Liver (tissue), 9 donors: ENCODE results near the gene ARHGEF2. TPM values are rescaled to one million over a fixed set of nuclear protein-coding genes. Genes with fewer than 3 reads are reported as not detected.

Experiments
- DNase-seq: peaks from one replicate; pipeline ENCODE4 v3.0.0-alpha.2; 2017; ENCODE audit warnings: low spot score
- H3K27ac ChIP-seq, 2 donors: one replicate each; pipeline ENCODE4 v1.7.0; 2013; ENCODE audit warnings: inconsistent platforms in 2 of 2, low read length in 2 of 2, control low read depth in 1 of 2, low read depth in 1 of 2, mild to moderate bottlenecking in 1 of 2
- H3K27me3 ChIP-seq, 4 donors: one replicate each; pipeline versions ENCODE4 v1.6.1 to v1.7.0; 2013; ENCODE audit warnings: low read length in 3 of 4, inconsistent platforms in 1 of 4, mild to moderate bottlenecking in 1 of 4, moderate library complexity in 1 of 4; ENCODE audit not compliant: control insufficient read depth in 4 of 4, insufficient read depth in 4 of 4
- H3K36me3 ChIP-seq, 4 donors: one replicate each; pipeline versions ENCODE4 v1.6.1 to v1.7.0; 2013; ENCODE audit warnings: low read length in 3 of 4, mild to moderate bottlenecking in 3 of 4, low read depth in 1 of 4, moderate library complexity in 1 of 4; ENCODE audit not compliant: control insufficient read depth in 4 of 4, insufficient read depth in 3 of 4
- H3K4me1 ChIP-seq, 4 donors: one replicate each; pipeline versions ENCODE4 v1.6.1 to v1.7.0; 2013; ENCODE audit warnings: low read length in 3 of 4, mild to moderate bottlenecking in 3 of 4, moderate library complexity in 1 of 4; ENCODE audit not compliant: control insufficient read depth in 4 of 4, insufficient read depth in 4 of 4
- H3K4me3 ChIP-seq, 3 donors: one replicate each; pipeline versions ENCODE4 v1.6.1 to v1.7.0; 2013; ENCODE audit warnings: low read length in 3 of 3, control low read depth in 1 of 3, low read depth in 1 of 3, mild to moderate bottlenecking in 1 of 3
- H3K9ac ChIP-seq, 2 donors: one replicate each; pipeline ENCODE4 v1.7.0; 2013; ENCODE audit warnings: low read length in 2 of 2, mild to moderate bottlenecking in 2 of 2, moderate library complexity in 2 of 2, control low read depth in 1 of 2, low read depth in 1 of 2
- H3K9me3 ChIP-seq, 4 donors: one replicate each; pipeline versions ENCODE4 v1.6.1 to v1.7.0; 2013; ENCODE audit warnings: low read length in 3 of 4; ENCODE audit not compliant: control insufficient read depth in 4 of 4
- ATF3 ChIP-seq: IDR thresholded peaks from 2 replicates; pipeline ENCODE4 v1.6.1; 2016; ENCODE audit warnings: antibody characterized with exemption
- CTCF ChIP-seq: fragments of 150-350 bp; IDR thresholded peaks from 2 replicates; pipeline ENCODE4 v1.5.1; 2017; ENCODE audit warnings: improper control_type of control experiment, low read depth, low read length; ENCODE audit not compliant: missing input control
- EGR1 ChIP-seq, 2 donors: IDR thresholded peaks; 2 replicates each; pipeline ENCODE4 v1.6.1; 2016 to 2018; ENCODE audit warnings: antibody characterized with exemption in 2 of 2, low read depth in 2 of 2
- FOXA1 ChIP-seq: IDR thresholded peaks from 2 replicates; pipeline ENCODE4 v1.6.1; 2016; ENCODE audit warnings: antibody characterized with exemption
- FOXA2 ChIP-seq: IDR thresholded peaks from 2 replicates; pipeline ENCODE4 v1.6.1; 2016; ENCODE audit warnings: antibody characterized with exemption
- GABPA ChIP-seq, 2 donors: IDR thresholded peaks in 1 of 2; conservative IDR thresholded peaks in 1 of 2; 2 replicates each; pipeline ENCODE4 v1.6.1; 2016; ENCODE audit warnings: antibody characterized with exemption in 2 of 2, mild to moderate bottlenecking in 1 of 2, moderate library complexity in 1 of 2
- HNF4A ChIP-seq, 2 donors: conservative IDR thresholded peaks; 2 replicates each; pipeline ENCODE4 v1.6.1; 2016; ENCODE audit warnings: antibody characterized with exemption in 2 of 2, mild to moderate bottlenecking in 2 of 2
- HNF4G ChIP-seq: IDR thresholded peaks from 2 replicates; pipeline ENCODE4 v1.6.1; 2016; ENCODE audit warnings: antibody characterized with exemption
- JUND ChIP-seq, 2 donors: IDR thresholded peaks; 2 replicates each; pipeline ENCODE4 v1.6.1; 2016; ENCODE audit warnings: antibody characterized with exemption in 2 of 2
- MAX ChIP-seq: IDR thresholded peaks from 2 replicates; pipeline ENCODE4 v1.6.1; 2016; ENCODE audit warnings: antibody characterized with exemption
- NR2F2 ChIP-seq: IDR thresholded peaks from 2 replicates; pipeline ENCODE4 v1.6.1; 2016; ENCODE audit warnings: antibody characterized with exemption
- RAD21 ChIP-seq, 2 donors: IDR thresholded peaks; 2 replicates each; pipeline ENCODE4 v1.6.1; 2016; ENCODE audit warnings: antibody characterized with exemption in 2 of 2, mild to moderate bottlenecking in 2 of 2
- REST ChIP-seq: IDR thresholded peaks from 2 replicates; pipeline ENCODE4 v1.6.1; 2016; ENCODE audit warnings: antibody characterized with exemption, mild to moderate bottlenecking
- RXRA ChIP-seq, 2 donors: IDR thresholded peaks; 2 replicates each; pipeline ENCODE4 v1.6.1; 2017 to 2018; ENCODE audit warnings: antibody characterized with exemption in 2 of 2, mild to moderate bottlenecking in 1 of 2
- SP1 ChIP-seq: IDR thresholded peaks from 2 replicates; pipeline ENCODE4 v1.6.1; 2018; ENCODE audit warnings: antibody characterized with exemption, mild to moderate bottlenecking
- TAF1 ChIP-seq: conservative IDR thresholded peaks from 2 replicates; pipeline ENCODE4 v1.6.1; 2016; ENCODE audit warnings: antibody characterized with exemption, mild to moderate bottlenecking
- YY1 ChIP-seq: IDR thresholded peaks from 2 replicates; pipeline ENCODE4 v1.6.1; 2016; ENCODE audit warnings: antibody characterized with exemption, mild to moderate bottlenecking
- ZBTB33 ChIP-seq: IDR thresholded peaks from 2 replicates; pipeline ENCODE4 v1.6.1; 2016; ENCODE audit warnings: antibody characterized with exemption
- WGBS: extraction: QIAGEN DNeasy Blood & Tissue Kit; methylation state at CpG from one replicate; pipeline ENCODE4 v1.1.7; 2013; 5-methylcytosine and 5-hydroxymethylcytosine counted together
- polyA plus RNA-seq, 2 donors: library from polyadenylated mRNA; stranded (reverse) in 1 of 2; unstranded in 1 of 2; fragments of 200-250 nt in 1 of 2; fragments of >200 nt in 1 of 2; fragmentation: Nextera tagmentation in 1 of 2; extraction: Ambion mirVana in 1 of 2; gene quantifications; one replicate each; pipeline versions ENCODE4 v1.2.1 to v1.2.3, GENCODE V29; 2013 to 2015
- total RNA-seq, 2 donors: library from RNA; depleted of rRNA; stranded (reverse); fragments of >200 nt; gene quantifications; one replicate each; pipeline ENCODE4 v1.2.3, GENCODE V29; 2014
- donor health status: healthy.
- donor health status: healthy.
- donor health status: healthy.
- donor health status: healthy.
- donor health status: healthy.

The ARHGEF2 gene
- total and polyA plus RNA-seq, 4 donors, result 3.2 to 59.1 (median 10.3) TPM

- Histone ChIP-seq H3K4me3 (no peak overlapping the region), H3K27ac (no peak overlapping the region), H3K27me3 (no peaks in the 10 kb centered on the region), H3K36me3 (peaks cover 0 to 2% (median 1%) of the 10 kb centered on the region in 4 donors), H3K9ac (no peak overlapping the region), H3K4me1 (peaks cover 7 to 40% (median 21%) of the 10 kb centered on the region in 4 donors), H3K9me3 (no peaks in the 10 kb centered on the region)
- TF ChIP-seq JUND (IDR thresholded peaks at IDR 0.05) (no peak), NR2F2 (no peak), MAX (no peak), RAD21 (IDR thresholded peaks at IDR 0.05) (no peak), GABPA (IDR thresholded peaks at IDR 0.05 in 1 of 2, conservative IDR thresholded peaks at IDR 0.05 in 1 of 2) (no peak), EGR1 (IDR thresholded peaks at IDR 0.05; ENCODE audit: low read depth in 2 of 2) (no peak), SP1 (no peak), RXRA (IDR thresholded peaks at IDR 0.05) (no peak), HNF4A (conservative IDR thresholded peaks at IDR 0.05) (no peak), REST (no peak), CTCF (no peak)
- 88% methylated on average over 9 of the region's 9 CpGs for WGBS
- no peak for DNase-seq
These were observed 9.0 kb downstream of the ARHGEF2 start for GRCh38 chr1:155969377-155969791.

GRCh38 chr1:155968670-155969069 lies 9.7 kb downstream of the ARHGEF2 start:
- no peaks in the 10 kb centered on the region for H3K27me3 ChIP-seq
- peaks cover 2 to 4% (median 2%) of the 10 kb centered on the region in 4 donors for H3K36me3 ChIP-seq
- peaks cover 7 to 39% (median 19%) of the 10 kb centered on the region in 4 donors for H3K4me1 ChIP-seq
- no peak overlapping the region for H3K9ac ChIP-seq
- peak overlapping the region; percentile 5 to 25 for H3K27ac ChIP-seq
- WGBS, result 77% methylated on average over 3 of the region's 3 CpGs
- no peaks in the 10 kb centered on the region for H3K9me3 ChIP-seq
- H3K4me3 ChIP-seq, result no peak overlapping the region
- no peak for DNase-seq
- TF ChIP-seq TAF1 (no peak), HNF4A (conservative IDR thresholded peaks at IDR 0.05) (no peak), NR2F2 (no peak), MAX (no peak), ZBTB33 (no peak), EGR1 (IDR thresholded peaks at IDR 0.05; ENCODE audit: low read depth in 2 of 2) (no peak), FOXA1 (no peak), GABPA (IDR thresholded peaks at IDR 0.05 in 1 of 2, conservative IDR thresholded peaks at IDR 0.05 in 1 of 2) (no peak), CTCF (no peak), FOXA2 (no peak), ATF3 (no peak), RXRA (IDR thresholded peaks at IDR 0.05) (no peak), YY1 (no peak), JUND (IDR thresholded peaks at IDR 0.05) (no peak), HNF4G (no peak), RAD21 (IDR thresholded peaks at IDR 0.05) (no peak)
